ENCODE data around the gene RASSF8.

The RASSF8 gene

GRCh38 chr12:25958428-25959070 lies at the start of gene RASSF8:
Gene RASSF8 (plus strand): TSS chr12:25958682. CDS start chr12:26055344, 96,662 bp downstream.
- H3K4me3 ChIP-seq (ENCODE audit: low read length), result peak within 1 kb of the TSS; percentile 76
- no peak for TF ChIP-seq CTCF (conservative IDR thresholded peaks at IDR 0.05; ENCODE audit: low read length)
- DNase-seq (ENCODE audit: low read depth), result peak; percentile 76

- no peak for DNase-seq (ENCODE audit: low read depth)
- no peak overlapping the region for H3K4me3 ChIP-seq (ENCODE audit: low read length)
- TF ChIP-seq CTCF (conservative IDR thresholded peaks at IDR 0.05; ENCODE audit: low read length), result no peak
Observed at GRCh38 chr12:25914551-25914950, 43.9 kb upstream of the RASSF8 start.

- no peak for DNase-seq (ENCODE audit: low read depth)
- no peak overlapping the region for H3K4me3 ChIP-seq (ENCODE audit: low read length)
- TF ChIP-seq CTCF (conservative IDR thresholded peaks at IDR 0.05; ENCODE audit: low read length), result no peak
Observed at GRCh38 chr12:25924491-25925001, 33.9 kb upstream of the RASSF8 start.

GRCh38 chr12:25925064-25925463 lies 33.4 kb upstream of the RASSF8 start:
- TF ChIP-seq CTCF (conservative IDR thresholded peaks at IDR 0.05; ENCODE audit: low read length), result no peak
- no peak overlapping the region for H3K4me3 ChIP-seq (ENCODE audit: low read length)
- DNase-seq (ENCODE audit: low read depth), result no peak

- no peak overlapping the region for H3K4me3 ChIP-seq (ENCODE audit: low read length)
- TF ChIP-seq CTCF (conservative IDR thresholded peaks at IDR 0.05; ENCODE audit: low read length), result no peak
- no peak for DNase-seq (ENCODE audit: low read depth)
Observed at GRCh38 chr12:25926536-25926935, 31.9 kb upstream of the RASSF8 start.

- H3K4me3 ChIP-seq (ENCODE audit: low read length), result no peak overlapping the region
- no peak for DNase-seq (ENCODE audit: low read depth)
- no peak for TF ChIP-seq CTCF (conservative IDR thresholded peaks at IDR 0.05; ENCODE audit: low read length)
Observed at GRCh38 chr12:25929142-25929541, 29.3 kb upstream of the RASSF8 start.

- TF ChIP-seq CTCF (conservative IDR thresholded peaks at IDR 0.05; ENCODE audit: low read length), result no peak
- no peak for DNase-seq (ENCODE audit: low read depth)
- no peak overlapping the region for H3K4me3 ChIP-seq (ENCODE audit: low read length)
Observed at GRCh38 chr12:25932971-25933370, 25.5 kb upstream of the RASSF8 start.
